Nephron progenitor cell (in vitro differentiated cells): ENCODE data around the gene SYNJ1.
"Not testable (repeated sequence)": the region's sequence is repeated elsewhere in the genome, so short reads cannot be mapped to it uniquely, and the experiment has no call there.

Source experiments
- DNase-seq: peaks from one replicate; pipeline ENCODE4 v3.0.0; 2021
- H3K27ac Mint-ChIP-seq: 2 replicates; pipeline ENCODE4 v1.8.0; 2021; ENCODE audit warnings: mild to moderate bottlenecking, moderate library complexity, mixed read lengths
- H3K27me3 Mint-ChIP-seq: 2 replicates; pipeline ENCODE4 v1.8.0; 2021; ENCODE audit warnings: mild to moderate bottlenecking, low read depth, mixed read lengths; ENCODE audit not compliant: poor library complexity
- H3K36me3 Mint-ChIP-seq: 2 replicates; pipeline ENCODE4 v1.8.0; 2021; ENCODE audit warnings: low read depth, mixed read lengths
- H3K4me1 Mint-ChIP-seq: 2 replicates; pipeline ENCODE4 v1.8.0; 2021; ENCODE audit warnings: mixed read lengths
- H3K4me3 Mint-ChIP-seq: 2 replicates; pipeline ENCODE4 v1.8.0; 2021; ENCODE audit warnings: mild to moderate bottlenecking, moderate library complexity, mixed read lengths
- H3K9me3 Mint-ChIP-seq: 2 replicates; pipeline ENCODE4 v1.8.0; 2021; ENCODE audit warnings: mild to moderate bottlenecking, moderate library complexity, mixed read lengths
- TF ChIP-seq, protein P1 (sequence below): fragments of 200-600 bp; sonication (generic); IDR thresholded peaks from 2 replicates; pipeline ENCODE4 v1.5.0; 2021; ENCODE audit warnings: antibody characterized with exemption

Gene SYNJ1

DNA sequence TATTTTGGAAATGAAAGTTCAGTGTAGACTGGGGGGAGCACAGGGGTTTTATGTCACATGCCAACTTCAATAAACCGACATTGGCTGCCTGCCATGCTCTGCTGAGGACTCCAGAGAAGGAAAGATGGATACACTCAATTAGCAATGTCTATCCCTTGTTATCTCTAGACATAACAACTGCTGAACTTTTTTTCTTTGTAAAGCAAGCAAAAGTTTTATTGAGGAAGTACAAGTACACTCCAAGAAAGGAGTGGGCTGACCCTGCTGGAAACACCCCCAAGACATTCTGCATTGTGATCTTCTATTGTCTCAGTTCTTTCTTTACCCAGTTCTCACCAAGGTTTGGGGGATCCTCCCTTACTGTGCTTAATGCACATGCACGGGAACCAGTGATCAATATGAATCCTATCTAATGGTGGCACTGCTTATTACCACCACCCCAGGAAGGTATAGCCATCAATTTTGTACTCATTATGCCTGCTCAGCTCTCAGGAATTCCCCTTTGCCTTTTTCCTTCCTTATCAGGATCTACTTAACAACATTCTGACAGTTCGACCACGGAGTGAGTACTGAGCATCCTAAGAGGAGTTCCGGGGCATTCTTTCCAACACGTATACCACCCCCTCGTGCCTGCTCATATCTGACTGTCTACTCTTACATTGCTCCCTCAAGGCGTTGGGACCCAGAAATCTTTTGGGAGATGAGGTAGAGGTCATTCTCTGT is 28.7 kb downstream of the SYNJ1 start:
- no peaks in the 10 kb centered on the region for H3K27me3 Mint-ChIP-seq
- no peak overlapping the region for H3K4me3 Mint-ChIP-seq
- DNase-seq, result no peak

GRCh38 chr21:32698286-32698685 is 29.5 kb downstream of the SYNJ1 start:
- Mint-ChIP-seq H3K9me3 (no peaks in the 10 kb centered on the region), H3K36me3 (no peaks in the 10 kb centered on the region), H3K4me1 (no peaks in the 10 kb centered on the region), H3K4me3 (no peak overlapping the region), H3K27ac (no peak overlapping the region), H3K27me3 (no peaks in the 10 kb centered on the region)
- no peak for DNase-seq
- TF ChIP-seq, protein P1, sequence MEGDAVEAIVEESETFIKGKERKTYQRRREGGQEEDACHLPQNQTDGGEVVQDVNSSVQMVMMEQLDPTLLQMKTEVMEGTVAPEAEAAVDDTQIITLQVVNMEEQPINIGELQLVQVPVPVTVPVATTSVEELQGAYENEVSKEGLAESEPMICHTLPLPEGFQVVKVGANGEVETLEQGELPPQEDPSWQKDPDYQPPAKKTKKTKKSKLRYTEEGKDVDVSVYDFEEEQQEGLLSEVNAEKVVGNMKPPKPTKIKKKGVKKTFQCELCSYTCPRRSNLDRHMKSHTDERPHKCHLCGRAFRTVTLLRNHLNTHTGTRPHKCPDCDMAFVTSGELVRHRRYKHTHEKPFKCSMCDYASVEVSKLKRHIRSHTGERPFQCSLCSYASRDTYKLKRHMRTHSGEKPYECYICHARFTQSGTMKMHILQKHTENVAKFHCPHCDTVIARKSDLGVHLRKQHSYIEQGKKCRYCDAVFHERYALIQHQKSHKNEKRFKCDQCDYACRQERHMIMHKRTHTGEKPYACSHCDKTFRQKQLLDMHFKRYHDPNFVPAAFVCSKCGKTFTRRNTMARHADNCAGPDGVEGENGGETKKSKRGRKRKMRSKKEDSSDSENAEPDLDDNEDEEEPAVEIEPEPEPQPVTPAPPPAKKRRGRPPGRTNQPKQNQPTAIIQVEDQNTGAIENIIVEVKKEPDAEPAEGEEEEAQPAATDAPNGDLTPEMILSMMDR, result no peak

More for the DNA sequence above, 28.7 kb downstream of the SYNJ1 start:
- Mint-ChIP-seq H3K9me3 (no peaks in the 10 kb centered on the region), H3K27ac (no peak overlapping the region), H3K36me3 (no peaks in the 10 kb centered on the region), H3K4me1 (no peaks in the 10 kb centered on the region)
- TF ChIP-seq, protein P1, result no peak

DNA sequence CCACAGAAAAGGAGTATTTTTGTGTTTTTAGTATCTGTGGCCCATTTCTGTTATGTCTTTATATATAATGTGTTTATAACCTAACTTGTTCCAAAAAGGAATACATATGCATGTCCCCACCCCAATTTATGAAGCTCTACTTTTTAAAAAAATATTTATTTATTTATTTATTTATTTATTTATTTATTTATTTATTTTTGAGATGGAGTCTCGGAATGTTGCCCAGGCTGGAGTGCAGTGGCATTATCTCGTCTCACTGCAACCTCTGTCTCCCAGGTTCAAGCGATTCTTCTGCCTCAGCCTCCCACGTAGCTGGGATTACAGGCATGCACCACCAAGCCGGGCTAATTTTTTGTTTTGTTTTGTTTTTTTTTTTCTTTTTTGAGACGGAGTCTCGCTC is 32.3 kb downstream of the SYNJ1 start:
- not testable (repeated sequence) for H3K36me3 Mint-ChIP-seq, H3K27me3 Mint-ChIP-seq, DNase-seq, H3K9me3 Mint-ChIP-seq, H3K4me3 Mint-ChIP-seq, H3K4me1 Mint-ChIP-seq, H3K27ac Mint-ChIP-seq

- TF ChIP-seq, protein P1, result no peak
- H3K4me3 Mint-ChIP-seq, result no peak overlapping the region
- H3K36me3 Mint-ChIP-seq, result no peaks in the 10 kb centered on the region
- H3K9me3 Mint-ChIP-seq, result no peaks in the 10 kb centered on the region
- DNase-seq, result no peak
- H3K27me3 Mint-ChIP-seq, result peaks cover 3% of the 10 kb centered on the region
- H3K4me1 Mint-ChIP-seq, result no peaks in the 10 kb centered on the region
- no peak overlapping the region for H3K27ac Mint-ChIP-seq
Measured at GRCh38 chr21:32693581-32693980, 34.2 kb downstream of the SYNJ1 start.

GRCh38 chr21:32690085-32690484 is 37.7 kb downstream of the SYNJ1 start:
- Mint-ChIP-seq H3K4me3 (no peak overlapping the region), H3K27ac (no peak overlapping the region)
- TF ChIP-seq, protein P1, result no peak

DNA sequence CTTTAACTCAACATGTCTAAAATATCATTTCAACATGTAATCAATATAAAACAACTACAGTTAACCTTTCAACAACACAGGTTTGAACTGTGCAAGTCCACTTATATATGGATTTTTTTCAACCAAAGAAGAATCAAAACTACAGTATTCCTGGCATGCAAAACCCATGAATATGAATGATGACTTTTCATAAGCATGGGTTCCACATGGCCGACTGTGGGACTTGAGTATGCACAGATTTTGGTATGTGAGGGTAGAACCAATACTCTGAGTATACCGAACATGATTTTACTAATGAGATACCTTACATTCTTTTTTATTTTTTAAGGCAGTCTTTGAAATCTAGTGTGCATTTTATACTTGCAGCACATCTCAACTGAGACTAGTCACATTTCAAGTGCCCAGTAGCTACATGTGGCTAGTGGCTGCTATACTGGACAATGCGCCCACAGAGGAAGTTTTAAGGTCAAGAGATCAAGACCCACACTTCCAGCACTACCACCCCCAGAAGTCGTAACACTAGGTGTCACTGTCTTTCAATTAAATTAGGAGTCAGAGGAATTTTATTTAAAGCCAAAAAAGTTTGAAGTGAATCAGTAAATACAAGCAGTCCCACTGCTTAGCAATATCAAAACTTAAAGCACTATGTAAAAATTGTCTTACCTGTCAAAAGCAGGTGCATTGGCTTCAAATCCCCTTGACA is 40.0 kb downstream of the SYNJ1 start:
- Mint-ChIP-seq H3K36me3 (no peaks in the 10 kb centered on the region), H3K27me3 (peaks cover 7% of the 10 kb centered on the region), H3K4me1 (no peaks in the 10 kb centered on the region), H3K4me3 (no peak overlapping the region), H3K27ac (no peak overlapping the region), H3K9me3 (no peaks in the 10 kb centered on the region)
- TF ChIP-seq, protein P1, result no peak
- DNase-seq, result no peak

More at GRCh38 chr21:32690085-32690484, 37.7 kb downstream of the SYNJ1 start:
- Mint-ChIP-seq H3K27me3 (peaks cover 7% of the 10 kb centered on the region), H3K9me3 (no peaks in the 10 kb centered on the region), H3K4me1 (no peaks in the 10 kb centered on the region), H3K36me3 (no peaks in the 10 kb centered on the region)
- no peak for DNase-seq
